Measurements from ENCODE around the gene MICAL2.

The MICAL2 gene

DNA sequence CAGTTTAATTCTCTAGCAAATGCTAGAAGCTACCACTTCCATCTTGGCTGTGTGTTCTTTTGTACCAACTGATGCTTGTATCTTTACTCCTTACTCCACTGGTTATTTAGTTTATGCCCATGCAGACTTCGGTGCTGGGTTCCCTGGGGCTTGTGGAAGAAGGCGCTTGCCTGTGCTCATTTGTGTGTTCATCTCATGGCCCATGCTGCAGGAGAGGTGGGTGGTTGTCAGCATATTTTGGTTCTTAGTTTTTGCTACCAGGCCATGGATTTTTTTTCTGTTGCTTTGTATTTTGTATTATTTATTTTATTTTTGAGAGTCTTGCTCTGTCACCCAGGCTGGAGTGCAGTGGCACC, 22.4 kb downstream of the MICAL2 start:
- TF ChIP-seq EZH2phosphoT487 (IDR thresholded peaks at IDR 0.05; ENCODE audit: low read depth) = no peak
- TF ChIP-seq, protein P1, sequence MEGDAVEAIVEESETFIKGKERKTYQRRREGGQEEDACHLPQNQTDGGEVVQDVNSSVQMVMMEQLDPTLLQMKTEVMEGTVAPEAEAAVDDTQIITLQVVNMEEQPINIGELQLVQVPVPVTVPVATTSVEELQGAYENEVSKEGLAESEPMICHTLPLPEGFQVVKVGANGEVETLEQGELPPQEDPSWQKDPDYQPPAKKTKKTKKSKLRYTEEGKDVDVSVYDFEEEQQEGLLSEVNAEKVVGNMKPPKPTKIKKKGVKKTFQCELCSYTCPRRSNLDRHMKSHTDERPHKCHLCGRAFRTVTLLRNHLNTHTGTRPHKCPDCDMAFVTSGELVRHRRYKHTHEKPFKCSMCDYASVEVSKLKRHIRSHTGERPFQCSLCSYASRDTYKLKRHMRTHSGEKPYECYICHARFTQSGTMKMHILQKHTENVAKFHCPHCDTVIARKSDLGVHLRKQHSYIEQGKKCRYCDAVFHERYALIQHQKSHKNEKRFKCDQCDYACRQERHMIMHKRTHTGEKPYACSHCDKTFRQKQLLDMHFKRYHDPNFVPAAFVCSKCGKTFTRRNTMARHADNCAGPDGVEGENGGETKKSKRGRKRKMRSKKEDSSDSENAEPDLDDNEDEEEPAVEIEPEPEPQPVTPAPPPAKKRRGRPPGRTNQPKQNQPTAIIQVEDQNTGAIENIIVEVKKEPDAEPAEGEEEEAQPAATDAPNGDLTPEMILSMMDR (IDR thresholded peaks at IDR 0.05; ENCODE audit: low read depth, low read length) = no peak
- Histone ChIP-seq H3K4me2 (ENCODE audit: low read length) (no peak overlapping the region), H2AFZ (ENCODE audit: low read depth, low read length) (no peak overlapping the region)

GRCh38 chr11:12133547-12134235, 23.3 kb downstream of the MICAL2 start:
- TF ChIP-seq, protein P1 (IDR thresholded peaks at IDR 0.05; ENCODE audit: low read depth, low read length) = no peak
- TF ChIP-seq EZH2phosphoT487 (IDR thresholded peaks at IDR 0.05; ENCODE audit: low read depth) = no peak
- no peak overlapping the region for H3K27ac ChIP-seq (ENCODE audit: low read length)
- H3K27me3 ChIP-seq (ENCODE audit: low read depth, low read length) = peaks cover 6% of the 10 kb centered on the region; the same call in 1 of the 2 replicates
- no peaks in the 10 kb centered on the region for H4K20me1 ChIP-seq (ENCODE audit: insufficient read depth, low read length)
- no peak overlapping the region for H3K4me2 ChIP-seq (ENCODE audit: low read length)
- no peaks in the 10 kb centered on the region for H3K79me2 ChIP-seq (ENCODE audit: low read length)
- H3K4me3 ChIP-seq (ENCODE audit: low read length) = no peak overlapping the region
- no peak overlapping the region for H3K9ac ChIP-seq (ENCODE audit: low read length)
- no peak overlapping the region for H2AFZ ChIP-seq (ENCODE audit: low read depth, low read length)
- no peaks in the 10 kb centered on the region for H3K4me1 ChIP-seq (ENCODE audit: low read length)
- H3K36me3 ChIP-seq (replicated peaks; ENCODE audit: low read depth, low read length) = no peaks in the 10 kb centered on the region
- no peaks in the 10 kb centered on the region for H3K9me3 ChIP-seq (ENCODE audit: insufficient read depth, low read length)

More for the DNA sequence above, 22.4 kb downstream of the MICAL2 start:
- H3K79me2 ChIP-seq (ENCODE audit: low read length) = no peaks in the 10 kb centered on the region
- H3K4me3 ChIP-seq (ENCODE audit: low read length) = no peak overlapping the region
- H3K9ac ChIP-seq (ENCODE audit: low read length) = no peak overlapping the region
- no peaks in the 10 kb centered on the region for H3K9me3 ChIP-seq (ENCODE audit: insufficient read depth, low read length)
- H3K27ac ChIP-seq (ENCODE audit: low read length) = no peak overlapping the region
- no peaks in the 10 kb centered on the region for H3K4me1 ChIP-seq (ENCODE audit: low read length)
- H4K20me1 ChIP-seq (ENCODE audit: insufficient read depth, low read length) = no peaks in the 10 kb centered on the region
- peaks cover 15% of the 10 kb centered on the region for H3K27me3 ChIP-seq (ENCODE audit: low read depth, low read length)
- no peaks in the 10 kb centered on the region for H3K36me3 ChIP-seq (replicated peaks; ENCODE audit: low read depth, low read length)

- Histone ChIP-seq H4K20me1 (ENCODE audit: insufficient read depth, low read length) (no peaks in the 10 kb centered on the region), H3K9ac (ENCODE audit: low read length) (no peak overlapping the region), H3K9me3 (ENCODE audit: insufficient read depth, low read length) (no peaks in the 10 kb centered on the region), H2AFZ (ENCODE audit: low read depth, low read length) (no peak overlapping the region), H3K4me1 (ENCODE audit: low read length) (no peaks in the 10 kb centered on the region), H3K79me2 (ENCODE audit: low read length) (no peaks in the 10 kb centered on the region), H3K36me3 (replicated peaks; ENCODE audit: low read depth, low read length) (no peaks in the 10 kb centered on the region), H3K27ac (ENCODE audit: low read length) (no peak overlapping the region), H3K4me3 (ENCODE audit: low read length) (no peak overlapping the region), H3K27me3 (ENCODE audit: low read depth, low read length) (peaks cover 6% of the 10 kb centered on the region; the same call in 1 of the 2 replicates), H3K4me2 (ENCODE audit: low read length) (no peak overlapping the region)
- TF ChIP-seq EZH2phosphoT487 (IDR thresholded peaks at IDR 0.05; ENCODE audit: low read depth) = no peak
Measured at GRCh38 chr11:12134236-12134585, 23.8 kb downstream of the MICAL2 start.

DNA sequence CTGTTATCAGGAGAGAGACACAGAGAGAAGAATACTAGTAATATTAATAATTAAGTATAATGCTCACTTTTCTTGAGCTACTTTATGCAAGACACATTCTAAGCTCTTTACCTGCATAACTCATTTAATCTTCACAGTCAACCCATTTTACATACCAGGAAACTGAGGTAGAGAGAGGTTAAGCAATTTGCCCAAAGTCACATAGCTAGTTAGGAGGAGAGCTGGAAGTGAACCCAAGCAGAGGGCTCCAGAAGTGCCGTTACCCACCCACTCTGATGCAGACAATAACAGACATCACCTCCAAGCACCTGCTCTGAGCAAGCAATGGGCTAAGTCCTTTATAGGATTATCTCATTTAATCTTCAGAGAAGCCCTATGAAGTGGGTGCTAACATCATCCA, 24.8 kb downstream of the MICAL2 start:
- no peaks in the 10 kb centered on the region for H3K4me1 ChIP-seq (ENCODE audit: low read length)
- no peak overlapping the region for H3K4me3 ChIP-seq (ENCODE audit: low read length)
- no peak overlapping the region for H2AFZ ChIP-seq (ENCODE audit: low read depth, low read length)
- no peaks in the 10 kb centered on the region for H3K79me2 ChIP-seq (ENCODE audit: low read length)
- H3K27me3 ChIP-seq (ENCODE audit: low read depth, low read length) = 0 out of 2 replicates have a peak, but pooled peaks cover 6% of the 10 kb centered on the region
- no peak for TF ChIP-seq EZH2phosphoT487 (IDR thresholded peaks at IDR 0.05; ENCODE audit: low read depth)
- TF ChIP-seq, protein P1 (IDR thresholded peaks at IDR 0.05; ENCODE audit: low read depth, low read length) = no peak
- no peak overlapping the region for H3K27ac ChIP-seq (ENCODE audit: low read length)
- H4K20me1 ChIP-seq (ENCODE audit: insufficient read depth, low read length) = no peaks in the 10 kb centered on the region
- no peak overlapping the region for H3K9ac ChIP-seq (ENCODE audit: low read length)
- no peaks in the 10 kb centered on the region for H3K9me3 ChIP-seq (ENCODE audit: insufficient read depth, low read length)
- no peaks in the 10 kb centered on the region for H3K36me3 ChIP-seq (replicated peaks; ENCODE audit: low read depth, low read length)
- no peak overlapping the region for H3K4me2 ChIP-seq (ENCODE audit: low read length)
